ENCODE results near the gene ADAM12.

The ADAM12 gene

DNA sequence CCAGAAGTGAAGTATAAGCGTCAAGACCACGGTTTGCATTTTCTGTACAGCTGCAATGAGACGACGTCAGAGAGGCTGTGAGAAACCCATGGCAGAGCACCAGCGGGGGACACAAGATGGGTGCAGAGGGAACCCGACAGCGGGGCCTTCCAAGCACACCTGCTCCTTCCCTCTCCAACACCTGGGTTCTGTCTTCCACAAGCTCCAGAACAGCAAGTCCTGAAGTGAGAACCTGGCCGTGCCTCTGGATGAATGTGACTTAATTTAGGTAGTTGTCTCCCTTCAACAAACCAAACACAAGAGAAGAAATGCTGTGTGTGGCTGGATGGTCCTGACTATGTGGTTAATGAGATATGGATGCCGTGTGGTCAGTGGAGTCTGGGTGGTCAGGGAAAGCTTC is 76.1 kb downstream of the ADAM12 start:
- no peak for DNase-seq

DNA sequence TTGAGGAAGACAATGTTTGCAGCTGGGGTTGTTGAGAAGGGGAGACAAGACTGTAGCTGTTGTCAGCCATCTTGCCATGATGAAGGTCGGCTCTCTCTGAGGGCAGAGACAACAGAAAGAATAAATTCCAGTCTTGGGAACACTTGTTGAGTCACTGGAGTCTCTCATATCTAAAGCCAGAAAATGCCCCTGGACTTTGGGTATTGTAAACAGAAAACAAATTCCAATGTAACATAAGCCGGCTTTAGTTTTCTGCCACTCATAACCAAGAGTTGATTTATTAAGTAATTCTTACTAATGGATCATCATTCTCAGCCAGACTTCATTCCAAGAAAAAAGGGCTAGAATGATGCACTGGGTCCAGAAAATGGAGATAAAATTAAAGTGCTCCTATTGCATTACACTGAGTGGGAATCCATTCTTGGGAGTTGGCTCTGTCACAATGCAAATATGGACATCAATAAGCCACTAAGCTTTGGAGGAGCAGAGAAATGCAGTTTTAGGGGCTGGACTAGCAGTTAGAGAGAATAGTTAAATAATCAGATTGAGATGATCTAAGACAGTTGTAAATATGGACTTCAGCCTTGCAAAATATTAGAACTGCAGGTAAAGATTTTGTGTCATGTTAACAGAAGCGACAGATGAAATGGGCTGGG is 78.9 kb downstream of the ADAM12 start:
- no peak for DNase-seq

DNA sequence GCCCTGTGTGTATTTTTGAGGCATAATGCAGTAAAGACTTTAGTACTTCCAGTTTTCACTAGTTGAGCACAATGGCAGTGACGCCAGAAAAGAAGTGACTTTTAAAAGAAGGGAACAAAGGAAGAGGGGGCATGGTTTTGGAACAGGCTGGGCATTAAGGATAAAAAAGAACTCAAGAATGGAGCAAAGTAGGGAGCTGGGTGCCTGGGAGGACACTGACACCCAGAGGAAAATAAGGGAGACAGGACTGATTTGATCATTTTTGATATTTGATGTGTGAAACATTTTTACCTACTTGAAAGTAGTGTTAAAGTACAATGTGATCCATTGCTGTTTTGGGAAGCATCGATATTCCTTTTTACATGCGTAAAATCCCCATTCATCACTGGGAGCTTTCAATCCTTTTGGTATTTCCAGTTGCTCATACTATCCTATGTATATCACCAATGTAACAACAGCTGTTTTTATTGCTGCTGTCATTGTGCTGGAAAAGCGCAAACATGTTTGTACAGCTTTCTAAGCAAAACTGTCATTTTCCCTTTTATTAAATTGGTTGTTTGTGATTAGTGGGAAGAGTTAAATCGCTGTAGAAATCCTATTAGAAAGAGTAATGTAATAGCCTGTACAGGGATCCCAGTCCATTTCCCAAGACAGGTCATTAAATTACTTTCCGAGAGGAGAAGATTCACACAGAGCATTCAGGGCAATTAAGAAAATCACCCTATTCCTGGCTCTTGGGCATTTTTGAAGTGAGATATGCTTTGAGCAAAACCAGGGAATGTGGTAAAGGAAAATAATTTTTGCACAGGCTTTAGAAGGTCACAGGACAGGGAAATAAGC is 85.2 kb downstream of the ADAM12 start:
- DNase-seq = peak; percentile 8

DNA sequence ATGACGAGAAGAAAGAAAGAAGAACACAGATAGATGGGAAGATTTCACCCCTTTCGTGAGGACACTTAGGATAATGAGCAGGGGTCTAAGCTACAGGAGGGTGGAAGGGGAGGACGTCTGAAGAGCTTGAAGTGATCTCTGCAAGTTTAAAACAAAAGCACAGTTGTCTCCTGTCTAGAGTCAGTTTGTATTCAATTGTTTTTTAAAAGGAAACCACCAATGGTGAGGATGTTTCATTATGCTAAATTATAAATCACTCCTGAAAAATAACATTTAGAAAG is 85.9 kb downstream of the ADAM12 start:
- no peak for DNase-seq

DNA sequence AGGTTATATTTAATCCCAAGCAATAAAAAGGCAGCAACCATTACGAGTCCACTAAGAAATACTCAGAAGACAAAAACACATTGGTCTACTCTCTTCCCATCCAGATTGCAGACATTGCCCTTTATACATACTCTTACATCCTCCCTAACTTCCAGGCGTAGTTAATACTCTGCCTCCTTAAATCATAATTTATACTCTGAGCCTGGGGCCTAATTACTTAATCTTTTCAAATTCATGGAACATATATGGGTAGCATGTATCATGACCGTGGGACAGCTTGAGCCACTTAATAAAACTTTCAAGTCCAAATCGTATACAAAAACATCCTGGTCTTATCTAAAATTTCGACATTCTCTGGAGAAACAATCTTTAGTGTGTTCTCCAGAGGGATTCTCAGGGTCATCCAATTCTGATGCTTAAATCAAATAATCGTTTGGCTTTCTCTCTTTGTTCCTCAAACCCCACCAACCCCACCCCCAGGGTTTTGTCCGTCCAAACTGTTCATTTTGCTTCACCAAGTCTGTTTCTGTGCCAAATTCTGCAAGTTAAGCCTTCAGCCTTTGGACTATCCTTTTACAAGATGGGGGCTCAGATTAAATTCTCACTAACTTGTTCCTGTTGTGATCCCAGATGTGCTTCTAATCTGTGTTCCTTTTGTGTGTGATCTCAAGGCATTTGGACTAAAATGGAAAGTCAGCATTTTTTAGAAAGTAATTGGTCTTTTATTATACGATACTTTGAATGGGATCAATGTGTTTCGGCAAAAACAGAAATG is 86.4 kb downstream of the ADAM12 start:
- DNase-seq = no peak

DNA sequence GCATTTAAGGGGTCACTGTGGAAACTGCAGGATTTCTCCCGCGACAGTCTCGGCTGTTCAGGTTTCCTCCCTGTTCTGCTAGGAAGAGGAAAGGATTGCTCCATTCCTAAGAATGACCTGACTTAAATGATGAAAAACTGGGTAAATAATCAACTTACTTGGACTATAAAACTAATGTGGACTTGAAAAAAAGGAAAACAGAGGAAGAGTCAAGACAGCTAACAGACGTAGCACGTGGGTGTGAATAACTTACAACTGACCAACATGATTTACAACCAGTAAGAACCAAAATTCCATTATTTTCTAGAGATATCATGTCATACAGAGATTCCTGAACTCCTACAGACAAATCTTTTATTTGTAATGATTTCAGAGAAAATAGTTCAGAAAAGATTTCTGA is 93.8 kb downstream of the ADAM12 start:
- DNase-seq = no peak

DNA sequence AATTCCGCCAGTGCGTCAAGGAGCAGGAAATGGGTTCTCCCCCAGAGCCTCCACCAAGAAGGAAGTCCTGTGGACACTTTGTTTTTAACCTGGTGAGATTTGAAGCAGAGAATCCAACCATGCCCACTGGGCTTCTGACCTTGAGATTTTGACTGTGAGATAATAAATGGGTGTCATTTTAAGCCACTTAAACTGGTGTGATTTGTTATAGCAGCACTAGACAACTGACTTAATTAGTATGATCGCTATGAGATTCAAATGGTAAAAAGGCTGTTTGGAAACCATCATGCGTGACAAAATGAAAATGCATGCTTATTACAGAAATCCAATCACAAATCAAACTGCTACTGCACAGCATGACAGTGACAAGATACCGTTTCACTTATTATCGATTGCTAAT is 98.0 kb downstream of the ADAM12 start:
- no peak for DNase-seq

DNA sequence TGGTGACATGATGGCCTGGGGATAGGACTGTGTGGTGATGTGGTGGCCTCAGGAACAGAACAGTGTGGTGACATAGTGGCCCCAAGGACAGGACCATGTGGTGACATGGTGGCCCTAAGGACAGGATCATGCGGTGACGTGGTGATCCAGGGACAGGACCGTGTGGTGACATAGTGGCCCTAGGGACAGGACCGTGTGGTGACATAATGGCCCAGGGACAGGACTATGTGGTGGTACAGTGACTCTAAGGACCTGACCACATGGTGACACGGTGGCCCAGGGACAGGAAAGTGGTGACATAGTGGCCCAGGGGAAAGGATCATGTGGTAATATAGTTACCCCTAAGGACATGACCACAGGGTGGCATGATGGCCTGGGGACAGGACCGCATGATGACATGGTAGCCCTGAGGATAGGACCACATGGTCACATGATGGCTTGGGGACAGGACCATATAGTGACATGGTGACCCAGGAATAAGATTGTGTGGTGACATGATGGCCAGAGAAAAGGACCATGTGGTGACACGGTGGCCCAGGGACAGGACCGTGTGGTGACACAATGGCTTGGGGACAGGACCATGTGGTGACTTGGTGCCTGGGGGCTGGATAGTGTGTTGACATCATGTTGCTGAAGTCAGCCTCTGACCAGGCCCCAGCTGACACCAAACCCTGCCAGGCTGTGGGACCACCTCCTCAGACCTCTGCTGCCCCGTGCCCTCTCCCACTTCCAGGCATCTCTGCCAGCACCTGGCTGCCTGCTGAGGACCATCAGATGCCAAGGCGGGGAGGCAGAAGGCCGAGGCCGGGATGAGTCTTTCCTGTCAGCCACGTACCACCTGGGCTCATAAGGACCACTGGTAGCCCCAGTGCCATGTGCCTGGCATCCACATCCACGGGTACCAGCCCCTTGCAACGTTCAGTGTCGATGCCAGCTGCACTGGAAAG is 99.5 kb downstream of the ADAM12 start:
- DNase-seq = no peak

DNA sequence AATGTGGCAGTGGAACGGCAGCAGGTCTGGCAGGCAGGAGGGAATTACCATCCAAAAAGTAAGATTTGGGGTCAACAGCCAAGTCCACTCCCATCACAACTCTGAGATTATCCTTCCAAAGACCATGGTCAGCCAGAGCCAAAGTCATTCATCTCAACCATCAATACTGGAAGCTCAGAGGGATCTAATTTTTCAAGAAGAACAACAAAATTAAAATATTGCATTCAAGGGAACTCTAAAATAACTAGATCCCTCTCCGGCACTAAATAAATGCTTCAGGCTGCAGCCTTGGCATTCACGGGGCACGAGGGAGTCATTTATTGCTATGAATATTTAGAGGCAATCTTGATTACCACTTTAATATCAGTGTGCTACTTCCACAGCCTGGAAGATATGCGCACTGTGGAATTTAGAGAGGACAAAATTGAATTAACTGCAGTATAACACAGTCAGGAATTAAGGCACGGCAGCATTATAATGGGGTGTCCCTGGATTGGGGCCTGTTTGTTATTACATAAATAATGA is 102.0 kb downstream of the ADAM12 start:
- no peak for DNase-seq

DNA sequence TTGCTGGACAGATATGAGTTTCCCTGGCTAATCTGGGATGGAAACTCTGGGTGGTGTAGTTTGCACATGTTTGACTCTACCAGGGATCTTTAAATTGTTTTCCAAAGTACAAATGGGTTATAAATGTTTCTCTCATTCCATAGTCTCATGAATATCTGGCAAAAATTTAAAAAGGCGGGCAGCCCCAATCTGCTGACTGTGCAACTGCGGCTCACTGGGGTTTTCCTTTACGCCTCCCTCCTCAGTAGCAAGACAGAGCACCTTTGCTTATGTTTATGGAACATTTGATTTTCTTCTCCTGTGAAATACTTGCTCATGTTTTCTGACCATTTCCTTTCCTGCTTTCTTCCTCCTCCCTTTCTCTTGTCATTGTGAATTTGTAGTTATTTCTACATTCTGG is 105.0 kb downstream of the ADAM12 start:
- DNase-seq = no peak

DNA sequence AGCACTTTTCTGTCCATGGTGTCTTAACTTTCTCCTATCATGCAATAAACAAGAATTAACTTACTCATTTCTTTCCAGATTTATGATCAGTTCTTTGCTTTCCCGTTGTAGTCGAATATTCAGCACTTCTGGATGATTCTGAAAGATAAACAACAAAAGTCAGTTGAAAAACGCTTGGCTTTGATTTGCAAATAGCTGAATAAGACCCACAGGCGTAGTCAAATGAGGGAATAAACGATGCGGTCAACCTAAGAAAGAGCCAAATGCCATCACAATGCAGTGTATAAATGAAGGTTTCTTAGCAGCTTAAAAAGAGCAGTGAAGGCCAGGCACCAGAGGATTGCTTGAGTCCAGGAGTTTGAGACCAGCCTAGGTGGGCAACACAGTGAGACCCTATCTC is 109.4 kb downstream of the ADAM12 start:
- no peak for DNase-seq

DNA sequence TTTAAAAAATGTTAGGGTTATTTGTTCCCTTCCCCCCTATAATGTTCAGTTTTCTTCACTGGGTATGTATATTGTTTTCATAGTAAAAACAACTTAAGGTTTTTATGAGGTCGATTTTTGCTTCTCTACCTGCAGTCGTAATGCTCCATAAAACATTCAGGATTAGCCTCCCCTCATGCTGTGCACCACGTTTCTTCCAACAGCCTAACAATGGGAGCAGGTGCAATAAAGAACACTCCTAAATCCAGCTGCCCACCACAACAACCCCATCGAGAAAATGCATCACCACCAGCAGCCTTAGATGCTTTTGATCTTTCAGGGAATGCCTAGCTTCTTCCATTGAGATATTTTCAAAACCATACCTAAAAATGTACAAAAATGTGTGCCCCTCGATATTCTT is 111.1 kb downstream of the ADAM12 start:
- no peak for DNase-seq

DNA sequence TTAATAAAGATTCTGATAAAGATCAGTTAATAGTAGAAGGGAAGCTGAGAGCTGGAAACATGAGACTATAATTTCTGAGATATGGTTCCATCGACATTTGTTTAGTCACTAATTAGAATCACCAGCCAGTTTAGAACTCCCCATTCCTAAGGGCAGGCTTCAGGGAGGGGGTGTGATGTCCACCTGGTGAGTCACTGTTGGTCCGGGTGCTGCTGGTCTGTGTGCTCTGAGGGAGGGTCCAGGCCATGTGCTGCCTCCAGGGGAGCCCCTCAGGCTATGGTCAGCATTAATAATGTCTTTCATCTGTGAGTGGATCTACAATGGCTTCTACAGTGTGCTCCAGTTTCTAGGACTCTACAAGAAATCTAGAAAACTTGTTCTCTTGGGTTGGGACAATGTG is 115.8 kb downstream of the ADAM12 start:
- DNase-seq = no peak

DNA sequence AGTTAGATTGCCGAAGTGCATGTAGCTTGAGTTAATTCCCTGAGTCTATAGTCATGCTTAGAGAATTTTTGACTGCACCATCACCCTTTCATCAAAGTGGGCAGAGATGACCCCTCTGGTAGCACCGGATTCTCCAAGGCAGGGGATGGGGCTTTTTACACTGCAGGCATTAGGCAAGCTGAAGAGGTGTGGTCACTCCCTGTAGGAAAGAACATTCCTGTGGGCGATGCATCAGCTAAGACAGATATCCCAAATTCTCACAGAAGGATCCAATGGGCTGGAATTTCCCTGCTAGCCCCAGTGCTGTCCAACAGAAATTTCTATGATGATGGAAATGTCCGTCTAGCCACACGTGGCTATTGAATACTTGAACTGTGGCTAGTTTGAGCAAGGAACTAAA is 118.2 kb downstream of the ADAM12 start:
- no peak for DNase-seq

DNA sequence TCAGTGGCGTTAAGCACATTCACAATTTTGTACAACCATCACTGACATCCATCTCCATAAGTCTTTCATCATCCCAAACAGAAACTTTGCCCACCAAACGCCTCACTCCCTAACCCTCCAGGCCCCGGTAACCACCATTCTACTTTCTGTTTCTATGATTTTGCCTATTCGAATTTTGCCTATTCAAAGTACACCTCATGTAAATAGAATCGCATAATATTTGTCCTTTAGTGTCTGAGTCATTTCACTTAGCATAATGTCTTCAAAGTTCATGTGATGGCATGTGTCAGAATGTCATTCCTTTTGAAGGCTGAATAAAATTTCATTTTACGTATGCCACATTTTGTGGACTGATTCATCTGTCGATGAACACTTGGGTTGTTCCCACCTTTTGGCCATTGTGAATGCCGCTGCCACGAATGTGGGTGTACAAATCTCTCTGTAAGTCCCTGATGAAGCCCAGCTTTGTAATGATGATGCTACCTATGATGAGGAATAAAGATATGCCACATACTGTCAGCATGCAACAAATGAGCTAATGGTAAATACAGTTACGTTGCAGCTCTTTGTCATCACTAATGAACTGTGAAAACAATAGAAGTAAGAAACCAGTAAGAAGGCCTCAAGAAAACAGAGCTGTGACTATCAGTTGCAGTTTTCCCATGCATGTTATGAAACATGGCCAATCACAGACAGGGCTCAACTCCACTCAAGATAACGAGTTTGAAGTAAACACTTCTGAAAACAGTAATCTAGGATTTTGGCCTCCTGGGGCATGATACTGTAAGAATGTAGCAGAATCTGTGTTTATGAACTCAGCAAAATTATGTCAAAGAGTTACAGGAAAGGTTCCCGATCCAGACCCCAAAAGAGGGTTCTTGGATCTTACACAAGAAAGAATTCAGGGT is 120.0 kb downstream of the ADAM12 start:
- no peak for DNase-seq

DNA sequence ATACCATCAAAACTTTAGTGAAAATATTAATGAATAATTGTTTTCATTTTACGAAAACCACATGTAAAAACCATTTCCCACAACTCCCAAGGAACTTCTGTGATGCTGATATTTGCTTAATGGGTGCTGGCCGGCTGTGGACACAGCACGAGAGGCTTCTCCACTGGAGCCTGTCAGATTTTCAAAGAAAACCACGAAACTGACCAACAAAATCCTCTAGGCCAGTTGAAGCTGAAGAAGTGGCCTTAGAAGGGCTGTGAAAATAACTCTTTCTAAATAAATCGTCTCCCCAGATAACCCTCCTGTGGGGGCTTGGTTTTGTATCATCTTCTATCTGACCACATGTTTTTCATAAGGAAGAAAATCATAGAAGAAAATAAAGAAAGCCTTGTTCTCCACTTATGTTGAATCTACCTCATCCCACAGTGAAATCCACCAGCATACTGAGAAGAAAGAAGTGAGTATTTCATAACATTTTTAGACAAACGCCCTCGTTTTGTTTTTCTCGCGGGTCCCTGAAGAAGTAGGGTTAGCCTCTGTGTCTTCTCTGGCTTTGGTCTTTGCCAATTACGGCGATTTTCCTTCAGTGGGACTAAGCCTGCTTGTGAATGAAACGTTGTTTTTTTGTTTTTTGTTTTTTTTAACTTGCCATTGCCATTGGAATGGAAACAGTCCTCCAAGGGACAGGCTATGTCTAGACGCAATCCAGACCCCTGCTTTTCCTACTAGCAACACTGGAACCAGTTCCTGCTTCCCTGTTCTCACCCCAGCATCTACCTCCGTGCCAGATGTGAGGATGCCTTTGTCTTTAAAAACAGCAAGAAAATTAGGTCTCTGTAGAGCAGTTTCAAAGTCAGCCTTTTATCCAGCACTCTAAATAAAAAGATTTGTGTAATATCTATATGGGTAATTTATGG is 123.9 kb downstream of the ADAM12 start:
- no peak for DNase-seq

DNA sequence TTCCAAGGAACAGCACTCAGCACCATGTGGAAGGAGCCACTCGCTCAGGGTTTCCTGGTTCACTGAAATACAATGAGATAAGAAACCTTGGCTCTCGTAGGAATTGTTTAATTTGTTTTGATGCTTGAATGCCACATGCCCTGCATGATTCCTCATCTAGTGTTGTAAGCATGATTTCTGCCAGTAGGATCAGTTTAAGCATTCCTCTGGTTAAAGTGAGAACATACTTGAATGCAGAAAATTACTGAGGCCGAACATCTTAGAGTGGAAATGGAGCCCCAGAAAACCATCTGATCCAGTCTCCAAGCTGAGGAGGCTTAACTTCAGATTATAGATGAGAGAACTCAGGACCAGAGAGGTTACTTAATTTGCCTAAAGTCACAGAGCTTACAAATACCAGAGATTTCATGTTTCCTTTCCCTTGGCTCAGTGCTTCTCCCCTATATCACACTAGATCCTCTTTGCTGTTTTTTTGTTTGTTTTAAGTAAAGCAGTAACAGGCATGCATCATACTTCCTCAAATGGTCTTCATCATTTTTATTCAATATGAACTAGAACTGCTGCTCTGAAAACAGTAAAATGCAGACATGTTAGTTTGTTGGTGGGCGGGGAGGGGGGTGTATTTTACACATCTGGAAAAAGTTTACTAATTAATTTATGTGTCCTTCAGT is 125.1 kb downstream of the ADAM12 start:
- no peak for DNase-seq

DNA sequence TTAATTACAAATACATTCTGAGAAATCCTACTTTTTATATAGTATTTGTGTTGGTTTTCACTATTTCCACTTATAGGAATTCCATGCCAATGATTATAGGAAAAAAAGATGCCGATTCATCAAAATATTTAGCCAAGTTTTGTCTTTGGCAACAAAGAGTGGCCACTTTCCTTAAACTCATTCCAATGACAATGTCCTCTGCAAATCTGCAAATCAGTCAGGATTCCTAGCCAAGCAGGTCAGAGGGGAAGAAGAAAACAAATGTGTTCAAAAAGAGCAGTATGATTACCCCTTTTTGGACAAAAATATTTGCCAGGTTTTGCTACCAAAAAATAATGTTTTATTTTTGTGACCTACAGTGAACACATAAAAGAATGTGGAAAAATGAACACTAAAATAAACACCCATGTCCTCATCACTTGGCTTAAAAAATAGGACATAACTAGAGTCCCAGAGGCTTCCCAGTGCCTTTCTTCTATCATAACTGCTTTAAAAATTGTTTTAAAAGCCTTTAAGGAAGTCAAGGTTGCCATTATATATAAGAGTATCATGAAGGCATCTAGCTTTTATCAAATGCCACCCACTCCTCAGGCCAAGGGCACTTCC is 125.9 kb downstream of the ADAM12 start:
- DNase-seq = no peak

DNA sequence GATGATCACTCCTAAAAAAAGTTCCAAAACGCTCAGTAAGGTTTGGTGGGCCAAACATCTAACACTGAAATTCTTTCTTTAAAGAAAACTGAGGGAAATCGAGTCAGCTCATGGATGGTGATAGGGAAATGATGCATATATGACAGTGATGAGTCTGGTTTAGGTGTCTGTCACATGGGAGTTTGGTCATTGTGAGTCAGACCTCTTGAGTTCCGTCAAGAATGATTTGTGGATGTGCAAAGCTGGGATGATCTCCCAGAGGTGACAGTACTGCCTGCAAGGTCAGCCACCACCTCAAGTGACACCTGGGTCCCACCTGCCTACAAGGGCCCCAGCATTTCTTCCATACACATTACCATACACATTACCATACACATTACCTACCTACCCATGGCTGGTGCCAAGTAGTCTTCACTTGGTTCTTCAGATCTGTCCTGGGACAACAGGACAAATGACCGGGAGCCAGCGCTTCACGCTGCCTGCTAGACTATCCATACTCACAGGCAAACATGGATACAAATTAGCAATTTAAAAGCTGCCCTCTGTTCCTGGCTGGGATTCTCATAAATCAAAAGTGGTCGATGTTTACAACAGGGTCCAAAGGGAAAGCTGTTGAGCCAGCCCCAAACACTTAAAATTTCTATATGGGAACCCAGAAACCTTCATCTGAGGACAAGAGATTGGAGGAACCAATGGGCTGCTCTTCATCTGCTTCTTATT is 128.4 kb downstream of the ADAM12 start:
- DNase-seq = no peak
